HepG2 (cell line): ENCODE measurements around the gene COX7C. TPM values are rescaled to one million over a fixed set of nuclear protein-coding genes. Genes with fewer than 3 reads are reported as not detected.

Experiments
- ARNTL ChIP-seq: sonication (generic); formaldehyde crosslinking; IDR thresholded peaks from 2 replicates; pipeline ENCODE4 v1.4.0; 2020; ENCODE audit warnings: mild to moderate bottlenecking, missing genetic modification reagents
- BRD4 ChIP-seq: sonication (generic); formaldehyde crosslinking; IDR thresholded peaks from 2 replicates; pipeline ENCODE4 v1.4.0; 2020; ENCODE audit warnings: missing genetic modification reagents
- ELF1 ChIP-seq: sonication (generic); formaldehyde crosslinking; IDR thresholded peaks from 2 replicates; pipeline ENCODE4 v1.4.0; 2020; ENCODE audit warnings: missing genetic modification reagents
- FOXA1 ChIP-seq, 2 experiments: fragments of 450-650 bp in 1 of 2; sonication (generic) in 1 of 2; formaldehyde crosslinking in 1 of 2; IDR thresholded peaks; 2 replicates each; pipeline versions ENCODE4 v1.4.0 to v1.6.1; 2016 to 2020; ENCODE audit warnings: missing genetic modification reagents in 1 of 2
- HNRNPK ChIP-seq: fragments of 200-400 bp; formaldehyde crosslinking; IDR thresholded peaks from 2 replicates; pipeline ENCODE4 v1.6.1; 2018; ENCODE audit warnings: low read length, low read depth, moderate library complexity, mild to moderate bottlenecking; ENCODE audit not compliant: poor library complexity, severe bottlenecking
- MYPOP ChIP-seq: sonication (generic); formaldehyde crosslinking; IDR thresholded peaks from 2 replicates; pipeline ENCODE4 v1.8.1; 2023; ENCODE audit warnings: mild to moderate bottlenecking, moderate library complexity, missing genetic modification reagents
- NBN ChIP-seq: fragments of 450-650 bp; conservative IDR thresholded peaks from 2 replicates; pipeline ENCODE4 v1.6.1; 2017
- NFYB ChIP-seq: sonication (generic); formaldehyde crosslinking; IDR thresholded peaks from 2 replicates; pipeline ENCODE4 v1.4.0; 2020; ENCODE audit warnings: missing genetic modification reagents
- PRMT3 ChIP-seq: sonication (generic); formaldehyde crosslinking; IDR thresholded peaks from 2 replicates; pipeline ENCODE4 v1.8.1; 2022; ENCODE audit warnings: low read depth, mild to moderate bottlenecking, moderate library complexity, missing genetic modification reagents, borderline replicate concordance
- REST ChIP-seq, 2 experiments: IDR thresholded peaks; 2 replicates each; pipeline ENCODE4 v1.6.1; 2011 to 2012; ENCODE audit warnings: low read length in 2 of 2, borderline replicate concordance in 1 of 2, low read depth in 1 of 2, mild to moderate bottlenecking in 1 of 2, moderate library complexity in 1 of 2
- RFXANK ChIP-seq: IDR thresholded peaks from 2 replicates; pipeline ENCODE4 v1.6.1; 2016
- TSC22D2 ChIP-seq: sonication (generic); formaldehyde crosslinking; IDR thresholded peaks from 2 replicates; pipeline ENCODE4 v1.5.1; 2020; ENCODE audit warnings: missing genetic modification reagents, mild to moderate bottlenecking, borderline replicate concordance
- ZBTB33 ChIP-seq: sonication (generic); formaldehyde crosslinking; IDR thresholded peaks from 2 replicates; pipeline ENCODE4 v1.4.0; 2020; ENCODE audit warnings: missing genetic modification reagents
- ZNF350 ChIP-seq: sonication (generic); formaldehyde crosslinking; IDR thresholded peaks from 2 replicates; pipeline ENCODE4 v1.4.0; 2020; ENCODE audit warnings: mild to moderate bottlenecking, low read depth, missing genetic modification reagents, borderline replicate concordance
- ZNF800 ChIP-seq: sonication (generic); formaldehyde crosslinking; IDR thresholded peaks from 2 replicates; pipeline ENCODE4 v1.4.0; 2020; ENCODE audit warnings: missing genetic modification reagents
- polyA plus RNA-seq, 8 experiments: library from polyadenylated mRNA; depleted of rRNA in 3 of 8; stranded (reverse) in 7 of 8; unstranded in 1 of 8; fragments of >200 nt; fragmentation: Illumina TruSeq in 4 of 8; extraction: Trizol in 4 of 8; gene quantifications; 2 replicates each; pipeline versions ENCODE4 v1.2.1 to v1.2.3, GENCODE V29; 2011 to 2016; ENCODE audit warnings: low read depth in 4 of 8, missing spikeins in 1 of 8, mixed read lengths in 1 of 8; ENCODE audit not compliant: insufficient read depth in 1 of 8
- total RNA-seq, 5 experiments: library from RNA; depleted of rRNA; stranded (reverse); fragments of >200 nt; fragmentation: Illumina TruSeq; extraction: Trizol; gene quantifications; 2 replicates each; pipeline ENCODE4 v1.2.3, GENCODE V29; 2016; ENCODE audit warnings: low read depth in 1 of 5
- TF ChIP-seq, protein P1 (sequence below): IDR thresholded peaks from 2 replicates; pipeline ENCODE4 v1.6.1; 2016; ENCODE audit warnings: low read depth

Gene COX7C
- total and polyA plus RNA-seq, 2 of the 13 experiments (the other 11 are each of a cell fraction or from before 2014, with no cell fraction given): 538 to 635 TPM

GRCh38 chr5:86617756-86618576, at the start of gene COX7C (continued):
- TF ChIP-seq ZNF800 (0 out of 2 replicates have a peak, but pooled peaks have one; percentile 54), FOXA1 (IDR thresholded peaks at IDR 0.05) (no peak), FOXA1 (CRISPR knock-in tag; IDR thresholded peaks at IDR 0.05) (no peak), RFXANK (CRISPR knock-in tag) (0 out of 2 replicates have a peak, but pooled peaks have one; percentile 67), PRMT3 (no peak), BRD4 (CRISPR knock-in tag) (no peak; the same call in 1 of the 2 replicates), ELF1 (CRISPR knock-in tag) (peak; percentile 98), TSC22D2 (no peak; the same call in 1 of the 2 replicates), HNRNPK (no peak), ZBTB33 (no peak), REST (IDR thresholded peaks at IDR 0.05; ENCODE audit: borderline replicate concordance in 1 of 2, low read depth in 1 of 2, low read length in 2 of 2) (no peak), NFYB (CRISPR knock-in tag) (peak; percentile 12; the same call in 1 of the 2 replicates), ZNF350 (CRISPR knock-in tag) (peak; percentile 66; the same call in 1 of the 2 replicates), NBN (no peak), ARNTL (peak; percentile 33; the same call in 1 of the 2 replicates), MYPOP (CRISPR knock-in tag) (no peak; the same call in 1 of the 2 replicates)
- TF ChIP-seq, protein P1, sequence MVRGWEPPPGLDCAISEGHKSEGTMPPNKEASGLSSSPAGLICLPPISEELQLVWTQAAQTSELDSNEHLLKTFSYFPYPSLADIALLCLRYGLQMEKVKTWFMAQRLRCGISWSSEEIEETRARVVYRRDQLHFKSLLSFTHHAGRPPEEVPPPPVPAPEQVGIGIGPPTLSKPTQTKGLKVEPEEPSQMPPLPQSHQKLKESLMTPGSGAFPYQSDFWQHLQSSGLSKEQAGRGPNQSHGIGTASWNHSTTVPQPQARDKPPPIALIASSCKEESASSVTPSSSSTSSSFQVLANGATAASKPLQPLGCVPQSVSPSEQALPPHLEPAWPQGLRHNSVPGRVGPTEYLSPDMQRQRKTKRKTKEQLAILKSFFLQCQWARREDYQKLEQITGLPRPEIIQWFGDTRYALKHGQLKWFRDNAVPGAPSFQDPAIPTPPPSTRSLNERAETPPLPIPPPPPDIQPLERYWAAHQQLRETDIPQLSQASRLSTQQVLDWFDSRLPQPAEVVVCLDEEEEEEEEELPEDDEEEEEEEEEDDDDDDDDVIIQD (CRISPR knock-in tag): peak; percentile 61
